ENCODE measurements around the gene FOXM1. TPM values are rescaled to one million over a fixed set of nuclear protein-coding genes. Genes with fewer than 3 reads are reported as not detected.

FOXM1 gene
- total RNA-seq, 4 donors from 2014 or later: 6.4 to 31.4 (median 11.2) TPM

GRCh38 chr12:2860170-2860569, 16.8 kb downstream of the FOXM1 start:
- H3K9me3 ChIP-seq: no peaks in the 10 kb centered on the region
- H3K27ac ChIP-seq: no peak overlapping the region
- TF ChIP-seq CTCF (IDR thresholded peaks at IDR 0.05) (no peak), POLR2A (IDR thresholded peaks at IDR 0.05) (no peak)
- DNase-seq: no peak
- peaks cover 0 to 3% (median 0%) of the 10 kb centered on the region in 3 donors for H3K36me3 ChIP-seq
- peaks cover 0 to 10% (median 0%) of the 10 kb centered on the region in 4 donors for H3K4me1 ChIP-seq
- H3K4me3 ChIP-seq: no peak overlapping the region
- H3K27me3 ChIP-seq: no peaks in the 10 kb centered on the region

GRCh38 chr12:2858944-2859421, 18.0 kb downstream of the FOXM1 start:
- peaks cover 0 to 19% (median 0%) of the 10 kb centered on the region in 4 donors for H3K4me1 ChIP-seq
- no peaks in the 10 kb centered on the region for H3K9me3 ChIP-seq
- H3K27me3 ChIP-seq: no peaks in the 10 kb centered on the region
- DNase-seq: no peak
- H3K4me3 ChIP-seq: no peak overlapping the region
- TF ChIP-seq CTCF (IDR thresholded peaks at IDR 0.05) (no peak), POLR2A (IDR thresholded peaks at IDR 0.05) (no peak)
- H3K36me3 ChIP-seq: peaks cover 0 to 2% (median 0%) of the 10 kb centered on the region in 3 donors
- no peak overlapping the region for H3K27ac ChIP-seq

- DNase-seq: no peak
- Histone ChIP-seq H3K9me3 (no peaks in the 10 kb centered on the region), H3K4me3 (no peak overlapping the region), H3K27me3 (no peaks in the 10 kb centered on the region), H3K27ac (no peak overlapping the region), H3K4me1 (peaks cover 0 to 23% (median 0%) of the 10 kb centered on the region in 4 donors), H3K36me3 (no peaks in the 10 kb centered on the region)
- TF ChIP-seq POLR2A (IDR thresholded peaks at IDR 0.05): no peak
- TF ChIP-seq CTCF (IDR thresholded peaks at IDR 0.05): no peak
These were observed 18.6 kb downstream of the FOXM1 start for GRCh38 chr12:2858334-2858733.

- Histone ChIP-seq H3K4me1 (peaks cover 0 to 23% (median 0%) of the 10 kb centered on the region in 4 donors), H3K9me3 (no peaks in the 10 kb centered on the region), H3K36me3 (no peaks in the 10 kb centered on the region), H3K27me3 (no peaks in the 10 kb centered on the region), H3K4me3 (no peak overlapping the region), H3K27ac (no peak overlapping the region)
- no peak for DNase-seq
- TF ChIP-seq POLR2A (IDR thresholded peaks at IDR 0.05) (no peak), CTCF (IDR thresholded peaks at IDR 0.05) (no peak)
These were observed 19.4 kb downstream of the FOXM1 start for GRCh38 chr12:2857576-2857975.

- no peaks in the 10 kb centered on the region for H3K27me3 ChIP-seq
- TF ChIP-seq POLR2A (IDR thresholded peaks at IDR 0.05) (no peak), CTCF (IDR thresholded peaks at IDR 0.05) (no peak)
- H3K27ac ChIP-seq: no peak within 1 kb of the TSS
- no peaks in the 10 kb centered on the region for H3K36me3 ChIP-seq
- H3K4me1 ChIP-seq: peaks cover 0 to 23% (median 0%) of the 10 kb centered on the region in 4 donors
- DNase-seq: no peak
- no peaks in the 10 kb centered on the region for H3K9me3 ChIP-seq
- no peak within 1 kb of the TSS for H3K4me3 ChIP-seq
These were observed 19.9 kb downstream of the FOXM1 start, which contains the start of gene TEX52 for GRCh38 chr12:2857021-2857431. Gene TEX52, minus strand, starts transcription at chr12:2857039. Its CDS starts 13 bp downstream, at chr12:2857026.

GRCh38 chr12:2856051-2856450, 20.9 kb downstream of the FOXM1 start:
- peaks cover 0 to 23% (median 0%) of the 10 kb centered on the region in 4 donors for H3K4me1 ChIP-seq
- H3K4me3 ChIP-seq: no peak overlapping the region
- no peaks in the 10 kb centered on the region for H3K27me3 ChIP-seq
- no peaks in the 10 kb centered on the region for H3K9me3 ChIP-seq
- no peak overlapping the region for H3K27ac ChIP-seq
- TF ChIP-seq CTCF (IDR thresholded peaks at IDR 0.05): no peak
- no peak for TF ChIP-seq POLR2A (IDR thresholded peaks at IDR 0.05)
- DNase-seq: no peak
- no peaks in the 10 kb centered on the region for H3K36me3 ChIP-seq
